NOMO-1 treated with DMSO at 0.1 percent for 48 hours (cell line): ENCODE results near the gene AFAP1L2.

ENCODE experiments used
- DNase-seq: peaks from one replicate; lab custom pipeline; 2025; ENCODE audit not compliant: unreplicated experiment; lab: John Stamatoyannopoulos, UW

Gene AFAP1L2

GRCh38 chr10:114404171-114405010, at the start of gene AFAP1L2:
TSS of gene AFAP1L2 (minus strand) at chr10:114404502. CDS start at chr10:114404455, 47 bp downstream.
- DNase-seq: no peak

- DNase-seq: no peak
These were observed 49.3 kb upstream of the AFAP1L2 start for GRCh38 chr10:114453576-114453975.

GRCh38 chr10:114448897-114449296, 44.6 kb upstream of the AFAP1L2 start:
- no peak for DNase-seq

GRCh38 chr10:114445332-114445731, 41.0 kb upstream of the AFAP1L2 start:
- no peak for DNase-seq

- no peak for DNase-seq
These were observed 40.5 kb upstream of the AFAP1L2 start for GRCh38 chr10:114444819-114445218.

- no peak for DNase-seq
These were observed 37.9 kb upstream of the AFAP1L2 start for GRCh38 chr10:114442091-114442630.

GRCh38 chr10:114441107-114441506, 36.8 kb upstream of the AFAP1L2 start:
- DNase-seq: no peak

- DNase-seq: no peak
These were observed 33.4 kb upstream of the AFAP1L2 start for GRCh38 chr10:114437473-114438292.

- no peak for DNase-seq
These were observed 32.6 kb upstream of the AFAP1L2 start for GRCh38 chr10:114436941-114437340.

GRCh38 chr10:114432566-114433093, 28.3 kb upstream of the AFAP1L2 start:
- DNase-seq: no peak

GRCh38 chr10:114431414-114432135, 27.3 kb upstream of the AFAP1L2 start:
- no peak for DNase-seq

GRCh38 chr10:114430688-114431413, 26.5 kb upstream of the AFAP1L2 start:
- no peak for DNase-seq

- DNase-seq: no peak
These were observed 25.5 kb upstream of the AFAP1L2 start for GRCh38 chr10:114429581-114430335.

GRCh38 chr10:114427124-114427852, 23.0 kb upstream of the AFAP1L2 start:
- no peak for DNase-seq

GRCh38 chr10:114426476-114426875, 22.2 kb upstream of the AFAP1L2 start:
- no peak for DNase-seq

- DNase-seq: no peak
These were observed 16.6 kb upstream of the AFAP1L2 start for GRCh38 chr10:114420811-114421485.

- DNase-seq: no peak
These were observed 13.8 kb upstream of the AFAP1L2 start for GRCh38 chr10:114418109-114418508.
